GM19099 (cell line): ENCODE data around the gene ST8SIA3.

Experiments used
- POLR2A ChIP-seq: IDR thresholded peaks from 3 replicates; pipeline ENCODE4 v1.6.1; 2011; ENCODE audit warnings: low read depth; ENCODE audit not compliant: insufficient read length; ENCODE audit errors: extremely low read depth

The ST8SIA3 gene

GRCh38 chr18:57352271-57352701, at the start of gene ST8SIA3:
ST8SIA3 (plus strand) TSS chr18:57352557; CDS start chr18:57352847, 290 bp downstream.
- no peak for TF ChIP-seq POLR2A

- no peak for TF ChIP-seq POLR2A
Measured at GRCh38 chr18:57311472-57311871, 40.9 kb upstream of the ST8SIA3 start.

GRCh38 chr18:57312346-57313144, 39.8 kb upstream of the ST8SIA3 start:
- TF ChIP-seq POLR2A = no peak

- TF ChIP-seq POLR2A = no peak
Measured at GRCh38 chr18:57320603-57321002, 31.8 kb upstream of the ST8SIA3 start.

- no peak for TF ChIP-seq POLR2A
Measured at GRCh38 chr18:57325491-57326166, 26.7 kb upstream of the ST8SIA3 start.

- no peak for TF ChIP-seq POLR2A
Measured at GRCh38 chr18:57326718-57327323, 25.5 kb upstream of the ST8SIA3 start.

GRCh38 chr18:57328665-57329064, 23.7 kb upstream of the ST8SIA3 start:
- TF ChIP-seq POLR2A = no peak

GRCh38 chr18:57329856-57330255, 22.5 kb upstream of the ST8SIA3 start:
- no peak for TF ChIP-seq POLR2A

GRCh38 chr18:57331718-57332117, 20.6 kb upstream of the ST8SIA3 start:
- no peak for TF ChIP-seq POLR2A

GRCh38 chr18:57333940-57334339, 18.4 kb upstream of the ST8SIA3 start:
- TF ChIP-seq POLR2A = no peak

- no peak for TF ChIP-seq POLR2A
Measured at GRCh38 chr18:57334383-57334782, 18.0 kb upstream of the ST8SIA3 start.

- TF ChIP-seq POLR2A = no peak
Measured at GRCh38 chr18:57336343-57336742, 16.0 kb upstream of the ST8SIA3 start.

GRCh38 chr18:57337890-57338289, 14.5 kb upstream of the ST8SIA3 start:
- no peak for TF ChIP-seq POLR2A

- no peak for TF ChIP-seq POLR2A
Measured at GRCh38 chr18:57343833-57344232, 8.5 kb upstream of the ST8SIA3 start.

- no peak for TF ChIP-seq POLR2A
Measured at GRCh38 chr18:57346876-57347275, 5.5 kb upstream of the ST8SIA3 start.

GRCh38 chr18:57347784-57348183, 4.6 kb upstream of the ST8SIA3 start:
- TF ChIP-seq POLR2A = no peak
